Colonic mucosa (tissue), 4 donors: Measurements from ENCODE around the gene ETV6. TPM values are rescaled to one million over a fixed set of nuclear protein-coding genes. Genes with fewer than 3 reads are reported as not detected.

ENCODE experiments used
- DNase-seq: peaks from one replicate; pipeline ENCODE4 v3.0.0-alpha.2; 2020
- H3K27ac ChIP-seq: fragments of 200-600 bp; one replicate; pipeline ENCODE4 v1.8.0; 2021
- H3K27me3 ChIP-seq: fragments of 200-600 bp; one replicate; pipeline ENCODE4 v1.8.0; 2021
- H3K36me3 ChIP-seq: fragments of 200-600 bp; one replicate; pipeline ENCODE4 v1.8.0; 2021
- H3K4me1 ChIP-seq: fragments of 200-600 bp; one replicate; pipeline ENCODE4 v1.8.0; 2021; ENCODE audit warnings: mild to moderate bottlenecking
- H3K4me3 ChIP-seq: fragments of 200-600 bp; one replicate; pipeline ENCODE4 v1.8.0; 2021
- H3K9ac ChIP-seq, 2 donors: one replicate each; pipeline ENCODE4 v1.7.0; 2013; ENCODE audit warnings: control low read depth in 2 of 2, low read depth in 2 of 2, low read length in 2 of 2
- H3K9me3 ChIP-seq: fragments of 200-600 bp; one replicate; pipeline ENCODE4 v1.8.0; 2021
- CTCF ChIP-seq: fragments of 200-600 bp; IDR thresholded peaks from one replicate; pipeline ENCODE4 v1.8.0; 2022; ENCODE audit warnings: antibody characterized with exemption, mild to moderate bottlenecking
- intact Hi-C: fragments of 100-400 bp; cut with DNase I; formaldehyde crosslinking; loops from one replicate; pipeline ENCODE4 v1.14.1; 2022
- total RNA-seq, 2 donors: library from RNA; stranded (reverse); fragmentation: NEBNext Ultra II Directional in 1 of 2; extraction: Animal tissue kit (Norgen Biotek cat#: 25700) in 1 of 2; gene quantifications; one replicate each; pipeline ENCODE4 v1.2.1, GENCODE V29; 2021
- donor health status: healthy.
- donor health status: DM: no; HTN: no; CAD: no.
- donor health status: DM: no; HTN: no; CAD: no.

ETV6 gene
- total RNA-seq, 2 donors from 2014 or later: 49.2 to 73.1 TPM

DNA sequence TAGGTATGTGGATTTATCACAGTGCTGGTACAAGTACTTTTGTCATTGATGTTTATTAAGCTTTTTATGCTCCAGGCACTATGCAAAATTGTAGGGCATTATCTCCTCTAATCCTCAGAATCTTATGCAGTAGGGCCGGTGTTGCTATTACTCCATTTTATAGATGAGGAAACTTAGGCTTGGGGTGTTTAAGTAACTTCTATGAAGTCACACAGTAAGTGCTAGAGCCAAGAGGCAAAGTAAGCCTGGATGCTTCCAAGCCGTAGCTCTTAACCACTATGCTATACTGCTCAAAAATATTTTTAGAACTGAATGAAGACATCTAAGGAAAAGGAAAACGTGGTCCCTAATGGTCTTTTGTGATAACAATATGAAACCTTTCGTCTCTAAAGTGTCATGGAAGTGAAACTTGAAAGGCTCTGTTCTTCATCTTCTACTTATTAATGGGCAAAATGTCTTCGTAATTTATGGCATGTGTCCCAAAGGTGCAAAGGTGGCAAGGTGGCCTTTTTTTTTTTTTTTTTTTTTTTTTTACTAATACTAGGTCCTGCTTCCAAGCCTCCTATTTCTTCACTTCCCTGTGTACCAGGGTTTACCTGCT, 85.2 kb downstream of the ETV6 start:
- Histone ChIP-seq H3K27ac (no peak overlapping the region), H3K9me3 (no peaks in the 10 kb centered on the region), H3K9ac (no peak overlapping the region), H3K4me3 (no peak overlapping the region), H3K27me3 (no peaks in the 10 kb centered on the region), H3K4me1 (peaks cover 10% of the 10 kb centered on the region), H3K36me3 (no peaks in the 10 kb centered on the region)
- no peak for DNase-seq
- intact Hi-C loops: loop anchor here (5.0 kb wide), 1 partner anchor 82 kb away; no protein-coding TSS in a partner anchor
- no peak for TF ChIP-seq CTCF

GRCh38 chr12:11738450-11738849, 89.0 kb downstream of the ETV6 start:
- H3K36me3 ChIP-seq: no peaks in the 10 kb centered on the region
- intact Hi-C loops: no loop called here

GRCh38 chr12:11739980-11740577, 90.6 kb downstream of the ETV6 start:
- Histone ChIP-seq H3K27ac (no peak overlapping the region), H3K9me3 (no peaks in the 10 kb centered on the region), H3K4me3 (no peak overlapping the region), H3K9ac (no peak overlapping the region), H3K36me3 (no peaks in the 10 kb centered on the region), H3K27me3 (no peaks in the 10 kb centered on the region), H3K4me1 (no peaks in the 10 kb centered on the region)
- no peak for TF ChIP-seq CTCF
- intact Hi-C loops: no loop called here
- DNase-seq: no peak

More at GRCh38 chr12:11738450-11738849, 89.0 kb downstream of the ETV6 start:
- no peak overlapping the region for H3K4me3 ChIP-seq
- no peaks in the 10 kb centered on the region for H3K9me3 ChIP-seq
- no peaks in the 10 kb centered on the region for H3K27me3 ChIP-seq
- DNase-seq: no peak
- H3K4me1 ChIP-seq: no peaks in the 10 kb centered on the region
- H3K27ac ChIP-seq: no peak overlapping the region
- H3K9ac ChIP-seq: no peak overlapping the region
- TF ChIP-seq CTCF: no peak

- Histone ChIP-seq H3K27me3 (no peaks in the 10 kb centered on the region), H3K27ac (no peak overlapping the region), H3K4me1 (peaks cover 9% of the 10 kb centered on the region), H3K36me3 (no peaks in the 10 kb centered on the region), H3K4me3 (no peak overlapping the region), H3K9ac (no peak overlapping the region), H3K9me3 (no peaks in the 10 kb centered on the region)
- no peak for TF ChIP-seq CTCF
- DNase-seq: no peak
- intact Hi-C loops: no loop called here
These were observed 92.1 kb downstream of the ETV6 start for GRCh38 chr12:11741434-11742092.

DNA sequence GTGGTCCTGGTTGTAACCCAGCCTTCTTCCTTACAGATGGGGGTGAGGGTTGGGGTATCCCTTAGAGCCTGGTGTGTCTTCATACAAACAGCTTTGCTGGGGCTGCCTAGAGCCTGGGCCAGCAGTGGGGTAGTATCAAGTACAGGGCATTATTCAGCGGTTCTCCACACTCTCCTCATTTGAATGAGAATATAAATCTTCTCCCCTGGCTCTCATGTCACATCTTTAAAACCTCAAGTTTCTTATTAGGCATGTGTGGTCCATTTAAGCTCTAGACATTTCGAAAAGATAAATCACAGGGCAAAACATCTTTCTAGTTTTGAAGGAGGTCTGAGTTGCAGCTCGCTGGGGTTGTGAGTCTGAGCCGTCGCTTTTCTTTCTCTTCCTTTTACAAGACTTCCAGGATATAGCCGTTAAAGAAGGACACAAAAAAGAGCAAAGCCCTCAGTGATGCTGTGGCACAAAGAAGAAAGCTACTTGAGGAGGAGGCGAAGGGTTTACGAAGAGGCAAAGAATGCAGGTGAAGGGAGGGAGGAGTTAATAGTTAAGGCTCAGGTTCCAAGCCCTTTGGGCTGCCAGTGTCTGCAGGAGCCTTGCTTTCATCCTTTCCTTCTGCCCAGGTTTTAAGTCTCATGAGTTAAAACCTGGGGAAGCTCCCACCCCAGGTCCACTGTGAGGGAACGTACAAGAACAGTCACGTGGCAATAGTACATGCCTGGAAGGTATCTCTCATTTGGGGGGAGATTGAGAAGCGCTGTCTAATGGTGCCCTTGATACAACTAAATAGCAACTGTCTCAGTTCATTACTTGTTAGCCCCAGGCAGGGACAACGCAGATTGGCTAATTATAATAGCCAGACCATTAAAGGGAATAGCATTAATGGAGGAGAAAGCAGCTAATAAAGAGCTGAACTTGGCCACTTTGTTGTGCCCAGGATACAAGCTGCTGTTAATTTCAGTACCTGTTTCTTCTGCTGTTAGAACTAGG, 94.2 kb downstream of the ETV6 start:
- Histone ChIP-seq H3K9ac (no peak overlapping the region), H3K36me3 (no peaks in the 10 kb centered on the region), H3K4me1 (peaks cover 13% of the 10 kb centered on the region), H3K27me3 (no peaks in the 10 kb centered on the region), H3K4me3 (no peak overlapping the region), H3K27ac (no peak overlapping the region), H3K9me3 (no peaks in the 10 kb centered on the region)
- TF ChIP-seq CTCF: no peak
- intact Hi-C loops: no loop called here
- DNase-seq: no peak
